Natural killer cell (primary cell): ENCODE results near the gene ITSN2. TPM values are rescaled to one million over a fixed set of nuclear protein-coding genes. Genes with fewer than 3 reads are reported as not detected.

Source experiments
- ATAC-seq, 3 donors: fragments of 150-1000 bp in 2 of 3; fragments of 200-7000 bp in 1 of 3; cut with Tn5 transposase; 1 replicate in 1 of 3; 2 replicates in 2 of 3; pipeline ENCODE4 v1.10.0; 2021; ENCODE audit warnings: mild to moderate bottlenecking in 2 of 3, moderate library complexity in 2 of 3
- DNase-seq, 2 donors: peaks; one replicate each; pipeline versions ENCODE4 v3.0.0 to v3.0.0-alpha.2; 2013 to 2021; ENCODE audit warnings: mixed read lengths in 1 of 2
- H3K27ac ChIP-seq: one replicate; pipeline ENCODE4 v1.5.1; 2013; ENCODE audit warnings: mild to moderate bottlenecking, low read length
- H3K27me3 ChIP-seq: one replicate; pipeline ENCODE4 v1.6.1; 2013; ENCODE audit warnings: low read length; ENCODE audit not compliant: control insufficient read depth, insufficient read depth
- H3K36me3 ChIP-seq: one replicate; pipeline ENCODE4 v1.6.1; 2013; ENCODE audit warnings: low read length; ENCODE audit not compliant: control insufficient read depth, insufficient read depth
- H3K4me1 ChIP-seq: one replicate; pipeline ENCODE4 v1.6.1; 2013; ENCODE audit warnings: low read length; ENCODE audit not compliant: control insufficient read depth, insufficient read depth
- H3K4me3 ChIP-seq: one replicate; pipeline ENCODE4 v1.5.1; 2013; ENCODE audit warnings: low read length
- H3K9me3 ChIP-seq: one replicate; pipeline ENCODE4 v1.6.1; 2013; ENCODE audit warnings: low read length; ENCODE audit not compliant: control insufficient read depth, insufficient read depth
- H3K27ac Mint-ChIP-seq, 2 donors: one replicate each; pipeline ENCODE4 v1.8.0; 2022; ENCODE audit warnings: mild to moderate bottlenecking in 2 of 2, mixed read lengths in 2 of 2, moderate library complexity in 1 of 2
- H3K27me3 Mint-ChIP-seq, 2 donors: one replicate each; pipeline ENCODE4 v1.8.0; 2022; ENCODE audit warnings: low read depth in 2 of 2, mixed read lengths in 2 of 2
- H3K36me3 Mint-ChIP-seq: one replicate; pipeline ENCODE4 v1.8.0; 2022; ENCODE audit warnings: mixed read lengths
- H3K4me1 Mint-ChIP-seq, 2 donors: one replicate each; pipeline ENCODE4 v1.8.0; 2022; ENCODE audit warnings: mixed read lengths in 2 of 2
- H3K4me3 Mint-ChIP-seq: one replicate; pipeline ENCODE4 v1.8.0; 2022; ENCODE audit warnings: mild to moderate bottlenecking, moderate library complexity, mixed read lengths
- H3K9me3 Mint-ChIP-seq, 2 donors: one replicate each; pipeline ENCODE4 v1.8.0; 2022; ENCODE audit warnings: mixed read lengths in 2 of 2
- CTCF ChIP-seq: fragments of 200-600 bp; IDR thresholded peaks from one replicate; pipeline ENCODE4 v1.8.0; 2022; ENCODE audit warnings: antibody characterized with exemption
- WGBS: methylation state at CpG from one replicate; pipeline ENCODE4 v1.1.7; 2013; ENCODE audit warnings: missing lambda C conversion rate; ENCODE audit not compliant: insufficient coverage; 5-methylcytosine and 5-hydroxymethylcytosine counted together
- intact Hi-C: fragments of 100-400 bp; cut with micrococcal nuclease; formaldehyde crosslinking; loops from one replicate; pipeline ENCODE4 v1.14.2; 2022
- total RNA-seq, 4 donors: library from RNA; stranded (reverse); fragments of 120-200 nt in 1 of 4; gene quantifications; one replicate each; pipeline versions ENCODE4 v1.2.3 to v1.2.4, GENCODE V29; 2013 to 2022

ITSN2 gene
- total RNA-seq, 3 donors from 2014 or later (not counting 1 experiment from before 2014, with no cell fraction given): 101 to 118 (median 115) TPM

GRCh38 chr2:24237313-24237712 is 123.0 kb downstream of the ITSN2 start:
- TF ChIP-seq CTCF: no peak
- no peak overlapping the region for H3K4me3 Mint-ChIP-seq
- no peaks in the 10 kb centered on the region for H3K36me3 Mint-ChIP-seq
- ATAC-seq: no peak
- 100% methylated on average over 1 of the region's 1 CpG for WGBS
- H3K27ac ChIP-seq: no peak overlapping the region
- H3K27me3 ChIP-seq: no peaks in the 10 kb centered on the region
- no peaks in the 10 kb centered on the region for H3K4me1 ChIP-seq
- H3K36me3 ChIP-seq: peaks cover 27% of the 10 kb centered on the region
- H3K4me3 ChIP-seq: no peak overlapping the region
- no peaks in the 10 kb centered on the region for H3K9me3 ChIP-seq
- H3K27ac Mint-ChIP-seq: peak overlapping the region in 1 of 2 donors; percentile 3
- H3K4me1 Mint-ChIP-seq: peaks cover 0 to 5% of the 10 kb centered on the region in 2 donors
- no peaks in the 10 kb centered on the region for H3K27me3 Mint-ChIP-seq
- no peaks in the 10 kb centered on the region for H3K9me3 Mint-ChIP-seq
- no peak for DNase-seq
- intact Hi-C loops: loop anchor here (1.0 kb wide), 1 partner anchor 145 kb away; no protein-coding TSS in a partner anchor

GRCh38 chr2:24233321-24233720 is 127.0 kb downstream of the ITSN2 start:
- 100% methylated on average over 2 of the region's 2 CpGs for WGBS
- intact Hi-C loops: no loop called here
- peaks cover 0 to 5% of the 10 kb centered on the region in 2 donors for H3K4me1 Mint-ChIP-seq
- Histone ChIP-seq H3K27ac (no peak overlapping the region), H3K27me3 (no peaks in the 10 kb centered on the region), H3K36me3 (peaks cover 17% of the 10 kb centered on the region), H3K9me3 (no peaks in the 10 kb centered on the region), H3K4me1 (no peaks in the 10 kb centered on the region), H3K4me3 (no peak overlapping the region)
- DNase-seq (no peak), ATAC-seq (no peak)
- H3K9me3 Mint-ChIP-seq: no peaks in the 10 kb centered on the region
- TF ChIP-seq CTCF: no peak
- no peak overlapping the region for H3K4me3 Mint-ChIP-seq
- H3K36me3 Mint-ChIP-seq: no peaks in the 10 kb centered on the region
- no peaks in the 10 kb centered on the region for H3K27me3 Mint-ChIP-seq
- H3K27ac Mint-ChIP-seq: no peak overlapping the region

GRCh38 chr2:24231461-24231881 is 128.9 kb downstream of the ITSN2 start:
- no peak for ATAC-seq
- H3K36me3 ChIP-seq: peaks cover 16% of the 10 kb centered on the region
- no peak overlapping the region for H3K27ac ChIP-seq
- no peak for TF ChIP-seq CTCF
- Mint-ChIP-seq H3K27me3 (no peaks in the 10 kb centered on the region), H3K4me1 (no peaks in the 10 kb centered on the region), H3K27ac (no peak overlapping the region), H3K36me3 (no peaks in the 10 kb centered on the region), H3K9me3 (no peaks in the 10 kb centered on the region), H3K4me3 (no peak overlapping the region)
- WGBS: 93% methylated on average over 4 of the region's 4 CpGs
- no peaks in the 10 kb centered on the region for H3K9me3 ChIP-seq
- no peak overlapping the region for H3K4me3 ChIP-seq
- H3K27me3 ChIP-seq: no peaks in the 10 kb centered on the region
- no peaks in the 10 kb centered on the region for H3K4me1 ChIP-seq
- DNase-seq: no peak
- intact Hi-C loops: no loop called here

- no peak for TF ChIP-seq CTCF
- DNase-seq (peak in 1 of 2 donors; percentile 13), ATAC-seq (no peak)
- H3K27me3 Mint-ChIP-seq: no peaks in the 10 kb centered on the region
- Histone ChIP-seq H3K9me3 (no peaks in the 10 kb centered on the region), H3K4me3 (no peak overlapping the region), H3K27ac (no peak overlapping the region), H3K27me3 (no peaks in the 10 kb centered on the region), H3K4me1 (no peaks in the 10 kb centered on the region), H3K36me3 (peaks cover 24% of the 10 kb centered on the region)
- H3K4me1 Mint-ChIP-seq: no peaks in the 10 kb centered on the region
- no peaks in the 10 kb centered on the region for H3K36me3 Mint-ChIP-seq
- no peaks in the 10 kb centered on the region for H3K9me3 Mint-ChIP-seq
- H3K27ac Mint-ChIP-seq: no peak overlapping the region
- intact Hi-C loops: loop anchor here (1.0 kb wide), 1 partner anchor 154 kb away; no protein-coding TSS in a partner anchor
- H3K4me3 Mint-ChIP-seq: no peak overlapping the region
- no CpG with 5 or more reads among the region's 1 CpG for WGBS
Observed at GRCh38 chr2:24228470-24228869, 131.9 kb downstream of the ITSN2 start.
